HCT116 (cell line): ENCODE data around the gene YWHAG. TPM values are rescaled to one million over a fixed set of nuclear protein-coding genes. Genes with fewer than 3 reads are reported as not detected.

Experiments used
- ATAC-seq: fragments of 200-7000 bp; cut with Tn5 transposase; 2 replicates; pipeline ENCODE4 v1.9.1; 2020; ENCODE audit warnings: mild to moderate bottlenecking, moderate library complexity
- BruUV-seq: library from RNA; stranded (reverse); fragments of 400-500 nt; replicated peaks from 2 replicates; lab custom pipeline; 2021; lab: Mats Ljungman, UMichigan
- CTCF ChIA-PET: fragments of 300-600 bp; sonication (Branson Sonifier 250); formaldehyde crosslinking; loops from one replicate; lab custom pipeline; 2021; ENCODE audit warnings: antibody characterized with exemption; lab: Charles Lee
- POLR2A ChIA-PET: fragments of 300-600, 350-600 bp; sonication (Branson Sonifier 250); formaldehyde crosslinking; loops from one replicate; lab custom pipeline; 2021; ENCODE audit warnings: antibody characterized with exemption; lab: Charles Lee
- RAD21 ChIA-PET, 2 experiments: fragments of 300-600 bp; sonication (Branson Sonifier 250); formaldehyde crosslinking; loops; one replicate each; lab custom pipeline; 2023; ENCODE audit warnings: low total read pairs in 2 of 2; ENCODE audit not compliant: uncharacterized antibody in 2 of 2, unreplicated experiment in 2 of 2, low non-redundant PET in 1 of 2; lab: Charles Lee
- DNase-seq: peaks from one replicate; pipeline ENCODE4 v3.0.0-alpha.2; 2010; ENCODE audit warnings: low read depth, low spot score
- H2AFZ ChIP-seq: fragments of 200-600 bp; shearing (Covaris generic), sonication (generic); 2 replicates; pipeline ENCODE4 v1.6.1; 2017; ENCODE audit warnings: low read depth, mixed run types, mixed read lengths, antibody characterized with exemption, low read length; ENCODE audit not compliant: poor library complexity, severe bottlenecking
- H3K27ac ChIP-seq: 2 replicates; pipeline ENCODE4 v1.5.1; 2012; ENCODE audit warnings: low read depth, low read length
- H3K27me3 ChIP-seq: fragments of 200-600 bp; sonication (generic); 2 replicates; pipeline ENCODE4 v1.6.1; 2016; ENCODE audit warnings: mixed run types, low read length, mixed read lengths; ENCODE audit not compliant: insufficient read depth
- H3K36me3 ChIP-seq, 2 experiments: fragments of 200-500 bp in 1 of 2; fragments of 200-600 bp in 1 of 2; sonication (Bioruptor generic) in 1 of 2; sonication (generic) in 1 of 2; 2 replicates each; pipeline versions ENCODE4 v1.5.1 to v1.6.1; 2014 to 2016; ENCODE audit warnings: low read length in 2 of 2, inconsistent platforms in 1 of 2, mixed read lengths in 1 of 2, mixed run types in 1 of 2; ENCODE audit not compliant: insufficient read depth in 2 of 2, control insufficient read depth in 1 of 2
- H3K4me1 ChIP-seq, 2 experiments: fragments of 200-600 bp in 1 of 2; sonication (generic) in 1 of 2; 2 replicates each; pipeline versions ENCODE4 v1.5.1 to v1.6.1; 2012 to 2017; ENCODE audit warnings: low read length in 2 of 2, inconsistent platforms in 1 of 2, mild to moderate bottlenecking in 1 of 2, mixed read lengths in 1 of 2, mixed run types in 1 of 2, moderate library complexity in 1 of 2; ENCODE audit not compliant: insufficient read depth in 2 of 2, control insufficient read depth in 1 of 2
- H3K4me2 ChIP-seq: fragments of 200-600 bp; sonication (generic); 2 replicates; pipeline ENCODE4 v1.6.1; 2017; ENCODE audit warnings: mixed run types, low read length, mixed read lengths
- H3K4me3 ChIP-seq, 2 experiments: fragments of 200-600 bp in 1 of 2; sonication (generic) in 1 of 2; replicated peaks in 1 of 2; 2 replicates each; pipeline ENCODE4 v1.5.1; 2011 to 2016; ENCODE audit warnings: low read length in 2 of 2, control low read depth in 1 of 2, low read depth in 1 of 2, mild to moderate bottlenecking in 1 of 2, mixed read lengths in 1 of 2, mixed run types in 1 of 2
- H3K79me2 ChIP-seq: fragments of 200-600 bp; sonication (generic); 2 replicates; pipeline ENCODE4 v1.6.1; 2017; ENCODE audit warnings: mild to moderate bottlenecking, mixed run types, low read length, moderate library complexity, mixed read lengths; ENCODE audit not compliant: insufficient read depth
- H3K9ac ChIP-seq: fragments of 200-600 bp; sonication (generic); 2 replicates; pipeline ENCODE4 v1.6.1; 2016; ENCODE audit warnings: low read length, mixed read lengths
- H3K9me2 ChIP-seq: fragments of 200-600 bp; sonication (generic), shearing (Covaris generic); 2 replicates; pipeline ENCODE4 v1.6.1; 2017; ENCODE audit warnings: mixed run types, mild to moderate bottlenecking, moderate library complexity; ENCODE audit not compliant: insufficient read depth
- H3K9me3 ChIP-seq, 2 experiments: fragments of 200-500 bp in 1 of 2; fragments of 200-600 bp in 1 of 2; sonication (Bioruptor generic) in 1 of 2; sonication (generic) in 1 of 2; 2 replicates each; pipeline ENCODE4 v1.6.1; 2014 to 2017; ENCODE audit warnings: low read length in 2 of 2, mixed read lengths in 2 of 2, inconsistent platforms in 1 of 2, low read depth in 1 of 2, mild to moderate bottlenecking in 1 of 2, mixed run types in 1 of 2, moderate library complexity in 1 of 2; ENCODE audit not compliant: control insufficient read depth in 1 of 2, insufficient read depth in 1 of 2
- H4K20me1 ChIP-seq: fragments of 200-600 bp; sonication (generic), shearing (Covaris generic); 2 replicates; pipeline ENCODE4 v1.6.1; 2017; ENCODE audit warnings: mixed run types, mild to moderate bottlenecking, moderate library complexity; ENCODE audit not compliant: insufficient read depth
- ELF1 ChIP-seq: IDR thresholded peaks from 2 replicates; pipeline ENCODE4 v1.6.1; 2012; ENCODE audit warnings: low read depth, borderline replicate concordance
- EZH2phosphoT487 ChIP-seq: fragments of 200-600 bp; IDR thresholded peaks from 2 replicates; pipeline ENCODE4 v1.6.1; 2018; ENCODE audit warnings: antibody characterized with exemption, borderline replicate concordance
- intact Hi-C: fragments of 100-400 bp; cut with micrococcal nuclease; formaldehyde crosslinking; loops from 2 replicates; pipeline ENCODE4 v1.10.0; 2022
- total RNA-seq: library from RNA; stranded (reverse); gene quantifications from one replicate; pipeline ENCODE4 v1.2.1, GENCODE V29; 2021; ENCODE audit not compliant: unreplicated experiment
- TF ChIP-seq, protein P1 (sequence below), 3 experiments: fragments of 200-600 bp in 1 of 3; sonication (generic) in 1 of 3; IDR thresholded peaks in 2 of 3; conservative IDR thresholded peaks in 1 of 3; 2 replicates each; pipeline ENCODE4 v1.5.1; 2012 to 2017; ENCODE audit warnings: low read depth in 2 of 3, low read length in 2 of 3, antibody characterized with exemption in 1 of 3, borderline replicate concordance in 1 of 3, control low read depth in 1 of 3, mild to moderate bottlenecking in 1 of 3, mixed read lengths in 1 of 3, mixed run types in 1 of 3, moderate library complexity in 1 of 3; ENCODE audit not compliant: insufficient read depth in 1 of 3

YWHAG gene
- total RNA-seq, 1 experiment from 2014 or later, result 170 TPM

DNA sequence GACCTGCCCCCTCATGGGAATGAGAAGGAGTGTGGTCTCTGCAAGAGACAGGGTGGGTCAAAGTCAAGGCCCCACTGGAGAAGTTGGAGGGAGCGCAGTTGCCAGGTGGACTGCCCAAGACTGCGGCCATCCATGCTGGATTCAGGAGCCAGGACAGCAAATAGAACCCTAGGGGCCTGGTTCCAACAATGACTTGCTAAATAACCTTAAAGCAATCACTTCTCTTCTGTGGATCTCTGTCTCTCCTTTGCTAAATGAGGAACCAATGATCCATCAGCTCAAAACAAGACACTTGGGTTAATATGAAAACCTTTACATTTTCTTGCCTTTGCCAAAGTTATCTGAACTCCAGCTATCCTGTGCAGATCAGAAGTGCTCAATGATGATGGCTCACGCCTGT lies 12.6 kb upstream of the YWHAG start:
- TF ChIP-seq EZH2phosphoT487 (no peak), ELF1 (no peak)
- TF ChIP-seq, all 23 proteins: peak for 0
- Histone ChIP-seq H3K79me2 (no peaks in the 10 kb centered on the region), H3K27me3 (no peaks in the 10 kb centered on the region), H3K9me2 (no peaks in the 10 kb centered on the region), H3K4me2 (no peak overlapping the region), H3K4me1 (peaks cover 14 to 34% of the 10 kb centered on the region in 2 experiments), H3K4me3 (no peak overlapping the region), H2AFZ (no peak overlapping the region), H3K27ac (no peak overlapping the region), H3K9me3 (no peaks in the 10 kb centered on the region), H3K36me3 (no peaks in the 10 kb centered on the region), H3K9ac (no peak overlapping the region), H4K20me1 (no peaks in the 10 kb centered on the region)
- BruUV-seq, result no TSS peak
- CTCF ChIA-PET, result no interaction called here
- ATAC-seq (no peak), DNase-seq (no peak)
- RAD21 ChIA-PET, result no interaction called here
- intact Hi-C loops, result no loop called here
- POLR2A ChIA-PET, result no interaction called here

DNA sequence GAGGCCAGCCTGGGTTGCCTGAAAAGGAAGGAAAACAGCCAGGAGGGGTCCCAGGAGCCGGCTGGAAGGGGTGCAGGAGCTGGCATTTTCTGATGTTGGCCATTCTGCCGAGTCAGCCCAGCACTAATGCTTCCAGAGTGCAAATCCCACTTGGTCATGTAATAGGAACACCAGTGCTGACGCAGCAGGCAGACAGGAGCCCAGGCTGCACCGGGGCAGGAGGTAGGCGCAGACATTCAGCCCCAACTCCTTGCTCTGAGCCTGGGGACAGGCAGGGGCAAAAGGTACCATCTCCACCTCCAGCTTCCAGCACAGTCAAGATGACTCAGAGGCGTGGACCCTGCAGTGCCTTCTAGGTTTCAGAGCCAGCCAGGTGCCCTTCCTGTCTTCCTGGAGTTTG lies 10.2 kb upstream of the YWHAG start:
- DNase-seq (no peak), ATAC-seq (peak; percentile 10; the same call in 1 of the 2 replicates)
- ChIA-PET RAD21 (no interaction called here), CTCF (interaction anchor here (0.7 kb wide), 1 partner anchor 9 kb away, joined by 3 read pairs; no protein-coding TSS in a partner anchor), POLR2A (no interaction called here)
- no peak overlapping the region for H3K9ac ChIP-seq
- no TSS peak for BruUV-seq
- H3K27ac ChIP-seq, result no peak overlapping the region
- no peaks in the 10 kb centered on the region for H3K36me3 ChIP-seq
- no peaks in the 10 kb centered on the region for H3K9me2 ChIP-seq
- H3K9me3 ChIP-seq, result no peaks in the 10 kb centered on the region
- H3K4me2 ChIP-seq, result peak overlapping the region; percentile 46
- H3K27me3 ChIP-seq, result no peaks in the 10 kb centered on the region
- no peak overlapping the region for H3K4me3 ChIP-seq
- TF ChIP-seq, protein P1, sequence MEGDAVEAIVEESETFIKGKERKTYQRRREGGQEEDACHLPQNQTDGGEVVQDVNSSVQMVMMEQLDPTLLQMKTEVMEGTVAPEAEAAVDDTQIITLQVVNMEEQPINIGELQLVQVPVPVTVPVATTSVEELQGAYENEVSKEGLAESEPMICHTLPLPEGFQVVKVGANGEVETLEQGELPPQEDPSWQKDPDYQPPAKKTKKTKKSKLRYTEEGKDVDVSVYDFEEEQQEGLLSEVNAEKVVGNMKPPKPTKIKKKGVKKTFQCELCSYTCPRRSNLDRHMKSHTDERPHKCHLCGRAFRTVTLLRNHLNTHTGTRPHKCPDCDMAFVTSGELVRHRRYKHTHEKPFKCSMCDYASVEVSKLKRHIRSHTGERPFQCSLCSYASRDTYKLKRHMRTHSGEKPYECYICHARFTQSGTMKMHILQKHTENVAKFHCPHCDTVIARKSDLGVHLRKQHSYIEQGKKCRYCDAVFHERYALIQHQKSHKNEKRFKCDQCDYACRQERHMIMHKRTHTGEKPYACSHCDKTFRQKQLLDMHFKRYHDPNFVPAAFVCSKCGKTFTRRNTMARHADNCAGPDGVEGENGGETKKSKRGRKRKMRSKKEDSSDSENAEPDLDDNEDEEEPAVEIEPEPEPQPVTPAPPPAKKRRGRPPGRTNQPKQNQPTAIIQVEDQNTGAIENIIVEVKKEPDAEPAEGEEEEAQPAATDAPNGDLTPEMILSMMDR (IDR thresholded peaks at IDR 0.05 in 2 of 3, conservative IDR thresholded peaks at IDR 0.05 in 1 of 3; ENCODE audit: borderline replicate concordance in 1 of 3, insufficient read depth in 1 of 3, low read depth in 2 of 3, low read length in 2 of 3), result no peak
- no peak for TF ChIP-seq EZH2phosphoT487
- peaks cover 30 to 57% of the 10 kb centered on the region in 2 experiments for H3K4me1 ChIP-seq
- peak overlapping the region; percentile 2 for H2AFZ ChIP-seq
- no peaks in the 10 kb centered on the region for H3K79me2 ChIP-seq
- H4K20me1 ChIP-seq, result no peaks in the 10 kb centered on the region
- intact Hi-C loops, result no loop called here
